Memory B cell (primary cell): Measurements from ENCODE around the gene HOXA7.

Source experiments
- ATAC-seq: fragments of 150-1000 bp; cut with Tn5 transposase; 2 replicates; pipeline ENCODE4 v1.10.0; 2021; ENCODE audit warnings: low read depth, mild to moderate bottlenecking, moderate library complexity
- DNase-seq, 2 donors: peaks; one replicate each; pipeline ENCODE4 v3.0.0; 2022; ENCODE audit warnings: low spot score in 2 of 2
- H3K27ac Mint-ChIP-seq: one replicate; pipeline ENCODE4 v1.8.0; 2022; ENCODE audit warnings: mild to moderate bottlenecking, moderate library complexity, mixed read lengths
- H3K27me3 Mint-ChIP-seq: one replicate; pipeline ENCODE4 v1.8.0; 2022; ENCODE audit warnings: mixed read lengths
- H3K36me3 Mint-ChIP-seq: one replicate; pipeline ENCODE4 v1.8.0; 2022; ENCODE audit warnings: mild to moderate bottlenecking, mixed read lengths
- H3K4me1 Mint-ChIP-seq: one replicate; pipeline ENCODE4 v1.8.0; 2022; ENCODE audit warnings: mixed read lengths
- H3K4me3 Mint-ChIP-seq: one replicate; pipeline ENCODE4 v1.8.0; 2022; ENCODE audit warnings: mild to moderate bottlenecking, moderate library complexity, mixed read lengths
- H3K9me3 Mint-ChIP-seq: one replicate; pipeline ENCODE4 v1.8.0; 2022; ENCODE audit warnings: mixed read lengths

Gene HOXA7

DNA sequence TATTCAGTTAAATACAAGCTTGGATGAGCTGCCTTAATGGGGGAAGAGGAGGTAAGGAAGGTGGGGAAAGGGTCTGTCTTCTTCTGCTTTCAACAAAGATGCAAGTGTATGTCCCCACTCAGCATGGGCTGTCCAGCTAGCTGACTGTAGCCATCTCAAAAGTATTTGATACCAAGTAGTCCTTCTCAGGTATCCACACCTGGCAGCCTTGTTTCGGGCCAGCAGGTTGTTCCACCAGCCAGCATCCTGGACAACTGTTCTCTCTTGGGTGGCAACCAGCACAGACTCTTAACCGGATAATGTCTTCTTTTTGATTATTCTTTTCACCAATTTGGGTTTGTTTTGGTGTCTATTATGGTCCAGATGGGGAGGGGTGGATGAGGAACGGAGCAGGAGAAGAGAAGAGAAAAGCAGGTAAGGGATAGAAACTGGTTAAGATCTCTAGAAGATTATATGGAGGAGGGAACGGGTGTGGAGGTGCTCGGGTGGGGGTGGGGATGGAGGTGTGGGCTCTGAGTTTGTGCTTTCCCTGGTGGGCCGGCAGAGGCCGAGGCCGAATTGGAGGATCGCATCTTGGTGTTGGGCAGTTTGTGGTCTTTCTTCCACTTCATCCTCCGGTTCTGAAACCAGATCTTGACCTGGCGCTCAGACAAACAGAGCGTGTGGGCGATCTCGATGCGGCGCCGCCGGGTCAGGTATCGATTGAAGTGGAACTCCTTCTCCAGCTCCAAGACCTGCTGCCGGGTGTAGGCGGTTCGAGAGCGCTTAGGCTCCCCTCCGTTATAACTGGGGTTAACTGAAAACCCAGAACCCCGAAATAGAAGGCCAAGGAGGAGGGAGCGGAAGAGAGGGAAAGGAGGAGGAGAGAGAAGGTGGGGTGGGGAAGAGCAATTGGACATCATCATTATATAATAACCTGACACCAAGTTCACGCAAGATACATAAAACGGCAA lies 27.4 kb downstream of the HOXA7 start:
- H3K4me3 Mint-ChIP-seq, result peak overlapping the region; percentile 25
- no peak for ATAC-seq
- no peaks in the 10 kb centered on the region for H3K4me1 Mint-ChIP-seq
- peaks cover 16% of the 10 kb centered on the region for H3K27me3 Mint-ChIP-seq
- H3K9me3 Mint-ChIP-seq, result peaks cover 2% of the 10 kb centered on the region
- peaks cover 2% of the 10 kb centered on the region for H3K36me3 Mint-ChIP-seq
- H3K27ac Mint-ChIP-seq, result no peak overlapping the region
- no peak for DNase-seq

DNA sequence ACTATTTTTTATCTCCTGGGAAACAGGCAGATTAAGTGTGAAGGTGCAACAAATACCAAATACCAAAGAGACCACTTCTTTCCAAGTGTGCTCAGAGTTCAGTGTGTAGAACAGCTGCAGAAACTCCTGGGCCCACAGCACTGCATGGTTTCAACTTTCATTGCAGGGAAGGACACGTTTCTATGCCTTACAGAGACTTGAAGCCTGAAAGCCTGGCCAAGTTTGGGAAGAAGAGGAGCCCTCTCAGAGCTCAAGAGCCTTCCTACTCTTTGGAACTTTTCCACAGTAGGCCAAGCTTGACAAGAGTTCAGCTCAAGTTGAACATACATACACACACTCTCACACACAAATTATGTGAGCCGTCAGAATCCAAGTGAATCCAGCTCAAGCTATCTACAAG lies 28.4 kb downstream of the HOXA7 start:
- no peak overlapping the region for H3K4me3 Mint-ChIP-seq
- H3K36me3 Mint-ChIP-seq, result peaks cover 2% of the 10 kb centered on the region
- peaks cover 2% of the 10 kb centered on the region for H3K9me3 Mint-ChIP-seq
- DNase-seq, result no peak
- H3K27me3 Mint-ChIP-seq, result peaks cover 15% of the 10 kb centered on the region
- no peaks in the 10 kb centered on the region for H3K4me1 Mint-ChIP-seq
- H3K27ac Mint-ChIP-seq, result no peak overlapping the region
- no peak for ATAC-seq

DNA sequence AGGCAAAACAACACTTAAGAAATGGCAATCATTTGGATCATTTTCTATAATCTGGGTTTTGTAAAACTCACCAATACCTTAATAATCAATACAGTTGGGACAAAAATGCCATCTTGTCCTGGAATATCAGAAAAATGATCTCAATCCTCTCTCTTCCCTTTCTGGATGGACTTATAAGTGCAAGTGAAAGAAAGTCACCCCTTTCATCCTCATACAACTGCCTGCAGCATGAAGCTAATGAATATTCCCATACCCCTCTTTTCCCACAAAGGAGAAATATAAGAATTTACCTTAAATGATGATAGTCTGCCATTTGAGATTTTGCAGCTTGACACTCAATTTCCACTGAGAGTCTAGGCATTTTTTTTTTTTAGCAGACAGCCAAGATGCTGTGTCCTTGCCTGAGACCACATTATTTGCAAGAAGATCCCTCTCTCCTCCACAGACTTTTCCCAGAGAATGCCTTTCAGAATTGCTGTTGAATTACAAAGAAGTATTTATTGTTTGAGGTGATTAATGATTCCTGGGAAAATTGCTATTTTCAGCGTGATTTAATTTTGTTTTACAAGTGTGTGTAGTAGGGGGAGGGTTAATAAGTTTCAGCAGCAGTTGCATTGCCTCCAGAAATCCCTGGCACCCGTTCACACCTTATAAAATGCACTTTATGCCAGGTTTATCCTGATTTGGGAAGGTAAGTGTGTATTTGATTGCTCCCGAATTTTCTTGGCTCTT lies 29.7 kb downstream of the HOXA7 start:
- Mint-ChIP-seq H3K36me3 (peaks cover 2% of the 10 kb centered on the region), H3K9me3 (peaks cover 2% of the 10 kb centered on the region), H3K27me3 (peaks cover 15% of the 10 kb centered on the region), H3K27ac (no peak overlapping the region), H3K4me1 (no peaks in the 10 kb centered on the region), H3K4me3 (no peak overlapping the region)
- no peak for ATAC-seq
- DNase-seq, result no peak

DNA sequence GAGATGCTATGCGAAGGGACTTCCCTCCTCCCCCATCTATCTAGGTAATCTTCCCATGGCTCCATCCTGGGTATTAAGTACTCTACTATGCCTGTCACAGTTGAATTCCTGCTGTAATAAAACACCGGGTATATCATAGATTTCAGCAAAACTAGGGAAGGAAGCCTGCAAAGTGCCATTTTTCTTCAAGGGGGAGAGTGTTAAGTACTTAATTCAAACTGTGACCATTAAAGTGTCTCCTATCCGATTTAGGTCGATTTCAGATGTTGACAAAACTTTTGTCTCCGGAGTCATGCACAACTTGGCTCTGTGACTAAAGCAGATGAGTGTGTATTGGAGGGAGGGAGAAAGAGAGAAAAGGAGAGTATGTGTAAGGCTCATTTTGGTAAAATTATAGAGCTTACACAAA lies 30.5 kb downstream of the HOXA7 start:
- DNase-seq (no peak), ATAC-seq (no peak)
- Mint-ChIP-seq H3K27ac (no peak overlapping the region), H3K9me3 (peaks cover 2% of the 10 kb centered on the region), H3K27me3 (peaks cover 15% of the 10 kb centered on the region), H3K36me3 (peaks cover 2% of the 10 kb centered on the region), H3K4me1 (no peaks in the 10 kb centered on the region), H3K4me3 (no peak overlapping the region)

DNA sequence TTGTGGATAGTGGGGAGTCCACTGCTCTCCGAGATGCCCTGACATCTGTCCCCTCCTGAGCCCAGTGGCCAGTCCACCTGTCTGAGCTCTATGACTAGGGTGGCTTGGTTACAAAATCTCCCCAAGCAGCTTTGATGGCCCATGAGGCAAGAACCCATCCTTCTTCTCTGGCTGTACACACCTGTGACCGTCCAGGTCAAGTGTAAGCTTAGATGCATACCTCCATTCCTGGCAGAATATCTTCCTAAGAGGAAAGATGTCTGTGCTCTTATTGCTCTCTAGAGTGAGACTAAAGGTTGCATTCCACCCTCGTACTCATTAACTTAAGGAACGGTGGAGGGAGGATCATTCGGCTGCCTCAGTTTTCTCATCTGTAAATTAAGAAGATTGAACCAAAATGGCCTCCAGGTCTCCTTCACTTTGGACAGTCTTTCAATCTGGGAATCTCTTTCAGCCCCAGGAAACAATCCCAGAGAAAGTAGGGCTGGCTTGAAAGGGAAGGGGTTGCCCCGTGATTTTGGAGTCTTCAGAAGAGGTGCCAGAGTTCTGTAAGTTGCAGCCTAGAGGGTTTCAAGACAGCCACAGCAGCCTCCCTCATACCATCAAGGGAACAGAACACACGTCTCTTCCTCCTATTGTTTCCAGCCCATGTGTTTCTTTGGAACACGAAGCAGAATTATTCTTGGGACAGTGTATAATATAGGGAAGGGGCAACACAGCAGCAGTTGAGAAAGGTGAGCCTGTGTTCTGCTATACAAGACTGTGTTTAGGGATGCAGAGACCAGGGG lies 31.4 kb downstream of the HOXA7 start:
- DNase-seq, result no peak
- no peaks in the 10 kb centered on the region for H3K4me1 Mint-ChIP-seq
- ATAC-seq, result no peak
- peaks cover 2% of the 10 kb centered on the region for H3K9me3 Mint-ChIP-seq
- H3K36me3 Mint-ChIP-seq, result peaks cover 2% of the 10 kb centered on the region
- no peak overlapping the region for H3K4me3 Mint-ChIP-seq
- H3K27ac Mint-ChIP-seq, result no peak overlapping the region
- peaks cover 15% of the 10 kb centered on the region for H3K27me3 Mint-ChIP-seq

DNA sequence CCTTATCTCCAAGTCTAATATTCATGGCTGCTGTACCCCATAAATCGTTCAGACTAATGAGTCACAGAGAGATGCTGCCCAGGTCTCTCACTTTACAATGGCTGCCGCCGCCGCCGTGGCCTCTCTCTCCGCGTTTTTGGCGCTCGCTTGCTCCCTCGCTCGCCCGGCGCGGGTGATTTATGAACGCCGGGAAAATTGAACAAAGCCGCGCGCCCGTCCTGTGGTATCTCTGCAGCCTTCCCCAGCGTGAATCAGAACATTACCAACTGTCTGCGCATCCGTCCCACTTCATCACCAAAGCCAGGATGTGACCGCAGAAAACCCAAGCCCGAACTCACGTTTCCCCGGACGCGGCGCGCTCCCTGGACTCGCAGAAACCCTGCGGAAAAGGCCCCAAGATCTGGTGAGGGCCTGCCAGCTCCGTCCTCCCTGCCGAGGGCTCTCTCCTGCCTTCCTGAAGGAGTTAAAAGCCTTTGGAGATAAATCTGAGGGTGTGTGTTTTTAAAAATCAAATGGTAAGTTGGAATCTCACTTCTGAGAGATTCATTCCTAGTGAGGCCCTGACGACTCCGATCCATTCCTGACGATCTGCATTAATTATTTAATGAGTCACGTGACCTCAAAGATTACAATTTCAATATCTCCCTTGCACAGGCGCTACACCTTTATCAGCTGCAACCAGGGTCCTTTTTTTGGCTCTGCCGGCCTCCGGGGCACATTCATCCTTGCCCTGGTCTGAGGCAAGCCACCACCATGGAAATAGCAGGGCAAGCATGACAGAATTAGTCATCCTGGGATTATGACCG lies 32.2 kb downstream of the HOXA7 start:
- no peak overlapping the region for H3K4me3 Mint-ChIP-seq
- H3K27ac Mint-ChIP-seq, result no peak overlapping the region
- no peaks in the 10 kb centered on the region for H3K4me1 Mint-ChIP-seq
- H3K36me3 Mint-ChIP-seq, result peaks cover 2% of the 10 kb centered on the region
- H3K27me3 Mint-ChIP-seq, result peaks cover 13% of the 10 kb centered on the region
- ATAC-seq (no peak), DNase-seq (no peak)
- peaks cover 2% of the 10 kb centered on the region for H3K9me3 Mint-ChIP-seq

DNA sequence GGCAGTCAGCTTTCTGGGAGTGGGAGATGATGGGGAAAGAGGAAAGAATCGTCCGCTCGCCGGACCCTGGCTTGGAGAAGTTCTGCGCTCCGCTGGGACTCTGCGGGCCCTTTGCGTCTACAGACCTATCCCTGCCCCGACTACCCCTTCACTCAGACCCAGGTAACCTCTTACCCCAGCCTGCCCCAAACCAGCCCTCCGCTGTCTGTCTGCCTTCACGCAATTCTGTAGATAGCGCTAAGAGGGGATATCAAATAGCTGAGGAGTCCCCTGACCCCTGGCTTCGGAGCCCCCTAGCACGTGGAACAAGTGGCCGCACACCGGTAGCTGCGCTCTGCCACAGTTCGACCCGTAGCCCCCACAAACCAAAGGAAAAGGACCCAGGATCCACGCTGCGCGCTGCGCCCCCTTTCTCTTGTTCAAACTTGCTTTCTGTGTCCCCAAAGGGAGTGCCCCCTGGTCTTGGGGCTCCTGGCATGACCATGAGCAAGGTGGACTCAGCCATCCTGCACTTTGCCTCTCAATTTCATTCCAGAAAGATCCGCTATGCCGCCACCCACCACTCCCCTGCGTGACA lies 32.9 kb downstream of the HOXA7 start:
- ATAC-seq (no peak), DNase-seq (no peak)
- Mint-ChIP-seq H3K27me3 (peaks cover 10% of the 10 kb centered on the region), H3K9me3 (no peaks in the 10 kb centered on the region), H3K4me3 (no peak overlapping the region), H3K36me3 (no peaks in the 10 kb centered on the region), H3K4me1 (no peaks in the 10 kb centered on the region), H3K27ac (no peak overlapping the region)

DNA sequence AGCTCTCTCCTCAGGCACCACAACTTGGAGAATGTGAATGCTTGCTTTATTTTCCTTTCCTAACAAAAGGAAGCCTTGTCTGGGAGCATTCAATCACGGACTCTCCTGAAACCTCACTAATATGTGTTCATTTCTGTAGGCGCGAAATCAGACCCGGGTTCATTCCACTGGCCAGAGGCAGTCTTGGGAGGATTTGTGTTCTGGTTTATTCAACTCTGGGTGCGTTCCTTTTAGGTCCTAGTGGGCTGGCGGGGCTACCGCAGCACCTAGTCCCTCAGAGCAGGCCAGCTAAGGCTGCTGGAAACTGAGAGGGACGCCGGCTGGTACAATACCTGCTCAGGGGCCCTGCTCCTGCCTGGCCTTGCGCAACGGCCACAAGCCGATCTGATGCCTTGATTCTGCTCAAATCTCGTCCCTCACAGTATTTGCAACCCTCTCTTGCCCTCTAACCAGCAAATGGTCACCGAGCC lies 33.4 kb downstream of the HOXA7 start:
- no peaks in the 10 kb centered on the region for H3K4me1 Mint-ChIP-seq
- H3K27ac Mint-ChIP-seq, result no peak overlapping the region

DNA sequence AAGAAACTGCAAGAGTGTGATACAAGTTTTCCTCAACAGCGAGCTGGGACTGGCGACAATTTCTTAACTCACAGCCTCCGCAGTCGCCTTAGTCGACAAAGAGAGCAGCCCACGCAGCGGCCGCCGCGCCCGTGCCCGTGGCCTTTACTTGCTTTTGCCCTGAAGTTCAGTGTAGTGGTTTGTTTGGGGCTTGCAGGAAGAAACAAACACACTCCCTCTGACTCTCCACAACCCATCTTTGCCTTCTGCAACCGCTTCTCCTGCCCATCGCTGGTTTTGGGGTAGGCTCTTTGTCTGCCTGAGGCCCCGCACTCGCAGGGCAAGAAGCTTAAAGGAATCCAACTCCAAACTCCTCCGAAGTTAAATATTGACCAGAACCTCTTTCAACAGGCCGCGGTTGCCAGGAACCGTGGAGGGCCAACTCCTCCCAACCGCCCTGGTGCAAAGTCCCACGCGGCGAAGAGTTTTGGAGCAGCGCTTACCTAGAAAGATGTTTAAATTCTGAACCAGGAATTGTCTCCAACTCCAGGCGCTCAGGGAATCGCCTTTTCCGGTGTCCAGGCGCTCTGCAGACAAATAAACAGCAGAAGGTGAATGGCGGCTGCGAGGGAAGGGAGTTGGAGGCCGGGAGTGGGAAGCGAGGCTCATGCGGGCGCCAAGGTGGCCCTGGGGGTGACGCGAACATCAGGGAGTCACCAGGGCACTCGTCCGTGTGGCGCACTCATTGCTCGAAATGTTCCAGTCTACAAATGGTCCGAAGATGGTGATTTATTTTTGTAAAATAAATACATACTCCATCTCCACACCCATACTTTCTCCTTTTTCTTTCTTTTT lies 34.2 kb downstream of the HOXA7 start:
- Mint-ChIP-seq H3K4me1 (no peaks in the 10 kb centered on the region), H3K36me3 (no peaks in the 10 kb centered on the region), H3K4me3 (no peak overlapping the region), H3K27ac (no peak overlapping the region), H3K9me3 (no peaks in the 10 kb centered on the region), H3K27me3 (peaks cover 8% of the 10 kb centered on the region)
- no peak for DNase-seq
- ATAC-seq, result no peak

More for the DNA sequence above, 33.4 kb downstream of the HOXA7 start:
- no peak for ATAC-seq
- no peak for DNase-seq
- Mint-ChIP-seq H3K27me3 (peaks cover 8% of the 10 kb centered on the region), H3K36me3 (no peaks in the 10 kb centered on the region), H3K9me3 (no peaks in the 10 kb centered on the region), H3K4me3 (no peak overlapping the region)

DNA sequence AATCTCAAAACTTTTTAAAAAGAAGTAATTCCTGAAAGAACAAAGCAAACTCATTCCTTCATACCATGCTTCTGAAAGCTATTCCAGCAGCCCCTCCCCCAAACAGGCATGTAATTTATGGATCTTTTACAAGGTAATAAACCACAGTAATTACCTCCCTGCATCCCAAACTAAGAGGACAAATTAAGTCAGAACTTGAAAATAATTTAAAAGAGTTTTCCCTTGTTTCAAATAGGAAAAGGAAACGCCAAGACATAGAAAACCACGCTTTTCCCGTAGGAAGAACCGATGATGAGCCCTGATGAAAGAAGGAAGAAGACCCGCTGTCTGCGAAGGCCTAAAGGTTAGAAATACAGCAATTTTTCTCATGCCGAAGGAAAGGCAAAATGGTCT lies 34.8 kb downstream of the HOXA7 start:
- Mint-ChIP-seq H3K9me3 (no peaks in the 10 kb centered on the region), H3K27ac (no peak overlapping the region), H3K4me3 (no peak overlapping the region), H3K27me3 (peaks cover 8% of the 10 kb centered on the region), H3K36me3 (no peaks in the 10 kb centered on the region), H3K4me1 (no peaks in the 10 kb centered on the region)
- no peak for ATAC-seq
- no peak for DNase-seq

DNA sequence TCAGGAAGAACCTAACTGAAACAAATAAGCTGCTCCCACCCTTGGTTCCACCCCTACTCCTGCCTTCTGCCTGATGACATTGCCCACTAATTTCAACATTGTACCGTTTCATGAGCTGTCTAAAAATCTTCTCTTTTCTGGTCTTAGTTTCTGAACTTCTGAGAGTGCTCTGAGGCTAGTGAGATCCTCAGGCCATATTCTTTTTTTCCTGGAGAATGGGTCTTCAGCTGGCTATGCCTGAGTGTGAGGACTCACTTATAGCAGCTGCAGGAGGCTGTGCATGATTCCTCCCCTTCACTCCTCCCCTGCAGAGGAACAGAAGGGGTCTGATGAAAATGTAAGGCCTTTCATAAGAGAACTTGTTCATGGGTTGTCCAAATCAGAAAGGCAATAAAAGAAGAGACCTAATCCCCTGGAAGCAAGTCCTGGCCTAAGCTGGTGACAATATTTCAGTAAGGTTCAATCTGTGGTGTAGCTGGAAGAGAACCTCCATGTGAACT lies 37.0 kb downstream of the HOXA7 start:
- H3K27me3 Mint-ChIP-seq, result peaks cover 4% of the 10 kb centered on the region
- H3K4me3 Mint-ChIP-seq, result no peak overlapping the region
- no peak overlapping the region for H3K27ac Mint-ChIP-seq
- DNase-seq, result no peak
- H3K9me3 Mint-ChIP-seq, result no peaks in the 10 kb centered on the region
- H3K36me3 Mint-ChIP-seq, result no peaks in the 10 kb centered on the region
- no peak for ATAC-seq
- no peaks in the 10 kb centered on the region for H3K4me1 Mint-ChIP-seq

DNA sequence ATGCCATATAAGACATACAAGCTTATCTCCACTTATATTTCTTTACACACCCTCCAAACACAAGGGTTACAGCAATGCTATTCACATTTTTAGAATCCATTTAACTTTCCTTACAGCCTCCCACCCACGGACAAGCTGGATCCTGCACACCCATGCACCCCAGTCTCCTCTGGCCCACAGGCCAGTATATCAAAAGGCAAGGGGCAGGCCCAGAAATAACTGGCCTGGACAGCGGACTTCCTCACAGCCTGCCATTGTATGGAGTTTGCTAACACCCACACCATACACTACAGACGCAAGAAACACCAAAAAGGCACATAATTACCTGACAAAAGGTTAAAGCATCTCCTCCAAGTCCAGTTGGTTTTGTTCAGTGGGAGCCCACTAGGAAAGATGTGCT lies 37.9 kb downstream of the HOXA7 start:
- H3K9me3 Mint-ChIP-seq, result no peaks in the 10 kb centered on the region
- H3K36me3 Mint-ChIP-seq, result no peaks in the 10 kb centered on the region
- no peak overlapping the region for H3K27ac Mint-ChIP-seq
- no peak for DNase-seq
- ATAC-seq, result no peak
- H3K27me3 Mint-ChIP-seq, result no peaks in the 10 kb centered on the region
- H3K4me3 Mint-ChIP-seq, result no peak overlapping the region
- no peaks in the 10 kb centered on the region for H3K4me1 Mint-ChIP-seq
